DOHH2 (cell line): ENCODE data around the gene AKNA.
"Not testable (repeated sequence)": the region's sequence is repeated elsewhere in the genome, so short reads cannot be mapped to it uniquely, and the experiment has no call there.

ENCODE experiments used
- H3F3A ChIP-seq: fragments of 200-600 bp; sonication (generic), shearing (Covaris generic); 2 replicates; pipeline ENCODE4 v1.6.0; 2016; ENCODE audit warnings: antibody characterized with exemption, mild to moderate bottlenecking; ENCODE audit not compliant: control insufficient read depth, insufficient read depth
- H3K27ac ChIP-seq: fragments of 200-600 bp; sonication (generic); 2 replicates; pipeline ENCODE4 v1.5.1; 2014; ENCODE audit warnings: low read depth, mild to moderate bottlenecking, low read length, moderate library complexity
- H3K27me3 ChIP-seq: fragments of 200-600 bp; sonication (generic); 2 replicates; pipeline ENCODE4 v1.6.1; 2014; ENCODE audit warnings: mild to moderate bottlenecking, low read length, mixed read lengths; ENCODE audit not compliant: control insufficient read depth
- H3K36me3 ChIP-seq: fragments of 200-600 bp; sonication (generic); 2 replicates; pipeline ENCODE4 v1.6.1; 2014; ENCODE audit warnings: mild to moderate bottlenecking, low read length, moderate library complexity, mixed read lengths; ENCODE audit not compliant: control insufficient read depth
- H3K4me1 ChIP-seq: fragments of 200-600 bp; sonication (generic); 2 replicates; pipeline ENCODE4 v1.6.1; 2014; ENCODE audit warnings: mild to moderate bottlenecking, low read length, mixed read lengths; ENCODE audit not compliant: control insufficient read depth
- H3K4me2 ChIP-seq: fragments of 200-600 bp; sonication (generic); 2 replicates; pipeline ENCODE4 v1.6.0; 2014; ENCODE audit warnings: mild to moderate bottlenecking, low read length, moderate library complexity
- H3K4me3 ChIP-seq: fragments of 200-600 bp; sonication (generic); 2 replicates; pipeline ENCODE4 v1.5.1; 2014; ENCODE audit warnings: mild to moderate bottlenecking, low read length, mixed read lengths
- H3K79me2 ChIP-seq: fragments of 200-600 bp; sonication (generic); 2 replicates; pipeline ENCODE4 v1.6.1; 2014; ENCODE audit warnings: mild to moderate bottlenecking, low read length, mixed read lengths; ENCODE audit not compliant: control insufficient read depth
- H3K9me2 ChIP-seq: fragments of 200-600 bp; sonication (generic); replicated peaks from 2 replicates; pipeline ENCODE4 v1.6.1; 2014; ENCODE audit warnings: mild to moderate bottlenecking, low read length, mixed read lengths; ENCODE audit not compliant: control insufficient read depth
- H3K9me3 ChIP-seq: fragments of 200-600 bp; sonication (generic); 2 replicates; pipeline ENCODE4 v1.6.1; 2014; ENCODE audit warnings: antibody characterized with exemption, low read length, mixed read lengths; ENCODE audit not compliant: control insufficient read depth, insufficient read depth
- H4K20me1 ChIP-seq: fragments of 200-600 bp; sonication (generic); 2 replicates; pipeline ENCODE4 v1.6.0; 2014; ENCODE audit warnings: low read depth, mild to moderate bottlenecking, antibody characterized with exemption, low read length, moderate library complexity; ENCODE audit not compliant: control insufficient read depth, insufficient read depth
- CTCF ChIP-seq: fragments of 200-600 bp; sonication (generic); IDR thresholded peaks from one replicate; pipeline ENCODE4 v1.5.1; 2014; ENCODE audit warnings: antibody characterized with exemption, mild to moderate bottlenecking, low read depth, low read length; ENCODE audit not compliant: poor library complexity, severe bottlenecking
- EZH2phosphoT487 ChIP-seq: fragments of 200-600 bp; sonication (generic); IDR thresholded peaks from 2 replicates; pipeline ENCODE4 v1.6.1; 2017; ENCODE audit warnings: borderline replicate concordance, mild to moderate bottlenecking, antibody characterized with exemption, low read length, moderate library complexity, mixed read lengths

The AKNA gene

GRCh38 chr9:114335745-114336144, 52.0 kb downstream of the AKNA start:
- H3K36me3 ChIP-seq = peaks cover 64% of the 10 kb centered on the region

GRCh38 chr9:114334490-114334889, 53.3 kb downstream of the AKNA start:
- peaks cover 51% of the 10 kb centered on the region for H3K36me3 ChIP-seq
- H4K20me1 ChIP-seq = no peaks in the 10 kb centered on the region
- H3F3A ChIP-seq = peaks cover 12% of the 10 kb centered on the region; the same call in 1 of the 2 replicates

More at GRCh38 chr9:114335745-114336144, 52.0 kb downstream of the AKNA start:
- Histone ChIP-seq H3K9me3 (peaks cover 5% of the 10 kb centered on the region; the same call in 1 of the 2 replicates), H3K27ac (no peak overlapping the region), H3K4me1 (no peaks in the 10 kb centered on the region), H3K27me3 (no peaks in the 10 kb centered on the region), H4K20me1 (no peaks in the 10 kb centered on the region), H3K9me2 (no peaks in the 10 kb centered on the region), H3K4me3 (no peak overlapping the region), H3K79me2 (0 out of 2 replicates have a peak, but pooled peaks cover 3% of the 10 kb centered on the region), H3K4me2 (no peak overlapping the region), H3F3A (peaks cover 16% of the 10 kb centered on the region)
- TF ChIP-seq CTCF = no peak

GRCh38 chr9:114333718-114334117, 54.1 kb downstream of the AKNA start:
- Histone ChIP-seq H3F3A (peaks cover 12% of the 10 kb centered on the region; the same call in 1 of the 2 replicates), H3K36me3 (peaks cover 44% of the 10 kb centered on the region)
- H3K9me3 ChIP-seq, H4K20me1 ChIP-seq, H3K4me3 ChIP-seq, H3K79me2 ChIP-seq, H3K27me3 ChIP-seq, H3K4me1 ChIP-seq, H3K9me2 ChIP-seq, H3K27ac ChIP-seq, H3K4me2 ChIP-seq: not testable (repeated sequence)

More at GRCh38 chr9:114334490-114334889, 53.3 kb downstream of the AKNA start:
- Histone ChIP-seq H3K4me2 (no peak overlapping the region), H3K4me3 (no peak overlapping the region), H3K4me1 (no peaks in the 10 kb centered on the region), H3K9me3 (peaks cover 5% of the 10 kb centered on the region; the same call in 1 of the 2 replicates), H3K9me2 (no peaks in the 10 kb centered on the region), H3K79me2 (0 out of 2 replicates have a peak, but pooled peaks cover 3% of the 10 kb centered on the region), H3K27ac (no peak overlapping the region), H3K27me3 (no peaks in the 10 kb centered on the region)
- TF ChIP-seq CTCF = no peak
- no peak for TF ChIP-seq EZH2phosphoT487

GRCh38 chr9:114332474-114333040, 55.2 kb downstream of the AKNA start:
- not testable (repeated sequence) for H3K27me3 ChIP-seq, H3K27ac ChIP-seq, H3K79me2 ChIP-seq, H3K4me3 ChIP-seq, H3K4me1 ChIP-seq, H3K9me2 ChIP-seq, H3K4me2 ChIP-seq, H3K9me3 ChIP-seq, H4K20me1 ChIP-seq
- Histone ChIP-seq H3F3A (peaks cover 12% of the 10 kb centered on the region; the same call in 1 of the 2 replicates), H3K36me3 (peaks cover 32% of the 10 kb centered on the region)

GRCh38 chr9:114331229-114332195, 56.3 kb downstream of the AKNA start:
- H3K79me2 ChIP-seq, H4K20me1 ChIP-seq, H3K9me2 ChIP-seq, H3K9me3 ChIP-seq, H3K4me1 ChIP-seq, H3K27ac ChIP-seq, H3K4me2 ChIP-seq, H3K4me3 ChIP-seq, H3K27me3 ChIP-seq: not testable (repeated sequence)
- Histone ChIP-seq H3K36me3 (peaks cover 23% of the 10 kb centered on the region), H3F3A (peaks cover 12% of the 10 kb centered on the region; the same call in 1 of the 2 replicates)
